ENCODE measurements around the gene MTIF2. TPM values are rescaled to one million over a fixed set of nuclear protein-coding genes. Genes with fewer than 3 reads are reported as not detected.
"Not testable (repeated sequence)": the region's sequence is repeated elsewhere in the genome, so short reads cannot be mapped to it uniquely, and the experiment has no call there.

Gene MTIF2
- total RNA-seq, 1 experiment from 2014 or later: 49.6 TPM

GRCh38 chr2:55228226-55228563 lies 40.8 kb downstream of the MTIF2 start:
- TF ChIP-seq, protein P1, sequence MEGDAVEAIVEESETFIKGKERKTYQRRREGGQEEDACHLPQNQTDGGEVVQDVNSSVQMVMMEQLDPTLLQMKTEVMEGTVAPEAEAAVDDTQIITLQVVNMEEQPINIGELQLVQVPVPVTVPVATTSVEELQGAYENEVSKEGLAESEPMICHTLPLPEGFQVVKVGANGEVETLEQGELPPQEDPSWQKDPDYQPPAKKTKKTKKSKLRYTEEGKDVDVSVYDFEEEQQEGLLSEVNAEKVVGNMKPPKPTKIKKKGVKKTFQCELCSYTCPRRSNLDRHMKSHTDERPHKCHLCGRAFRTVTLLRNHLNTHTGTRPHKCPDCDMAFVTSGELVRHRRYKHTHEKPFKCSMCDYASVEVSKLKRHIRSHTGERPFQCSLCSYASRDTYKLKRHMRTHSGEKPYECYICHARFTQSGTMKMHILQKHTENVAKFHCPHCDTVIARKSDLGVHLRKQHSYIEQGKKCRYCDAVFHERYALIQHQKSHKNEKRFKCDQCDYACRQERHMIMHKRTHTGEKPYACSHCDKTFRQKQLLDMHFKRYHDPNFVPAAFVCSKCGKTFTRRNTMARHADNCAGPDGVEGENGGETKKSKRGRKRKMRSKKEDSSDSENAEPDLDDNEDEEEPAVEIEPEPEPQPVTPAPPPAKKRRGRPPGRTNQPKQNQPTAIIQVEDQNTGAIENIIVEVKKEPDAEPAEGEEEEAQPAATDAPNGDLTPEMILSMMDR (conservative IDR thresholded peaks at IDR 0.05; ENCODE audit: low read depth, low read length): no peak
- TF ChIP-seq EZH2 (IDR thresholded peaks at IDR 0.05; ENCODE audit: low read length, unreplicated experiment) (no peak), EZH2phosphoT487 (IDR thresholded peaks at IDR 0.05; ENCODE audit: borderline replicate concordance, low read length) (no peak)
- ATAC-seq (no peak), DNase-seq (no peak)
- peaks cover 3% of the 10 kb centered on the region for H3K36me3 ChIP-seq (ENCODE audit: low read depth, low read length)
- no peak overlapping the region for H3K4me3 ChIP-seq (ENCODE audit: low read length)
- H3K4me2 ChIP-seq (ENCODE audit: low read length): no peak overlapping the region
- no peak overlapping the region for H2AFZ ChIP-seq (ENCODE audit: low read length)
- POLR2A ChIA-PET (ENCODE audit: unreplicated experiment): no interaction called here
- H3K27me3 ChIP-seq (ENCODE audit: low read length): no peaks in the 10 kb centered on the region
- peaks cover 41% of the 10 kb centered on the region for H3K79me2 ChIP-seq (ENCODE audit: low read length)
- no peaks in the 10 kb centered on the region for H3K9me2 ChIP-seq (replicated peaks; ENCODE audit: low read length)
- H3K9me3 ChIP-seq (ENCODE audit: low read length): no peaks in the 10 kb centered on the region
- H3K27ac ChIP-seq (ENCODE audit: low read length): no peak overlapping the region
- CTCF ChIA-PET: no interaction called here
- no peaks in the 10 kb centered on the region for H3F3A ChIP-seq (ENCODE audit: low read length, unreplicated experiment)
- BruUV-seq (replicated peaks): no TSS peak
- no peak overlapping the region for H3K9ac ChIP-seq (ENCODE audit: low read length)
- H3K4me1 ChIP-seq (ENCODE audit: insufficient read depth, low read length): peaks cover 9% of the 10 kb centered on the region; the same call in 1 of the 2 replicates
- peaks cover 3% of the 10 kb centered on the region for H4K20me1 ChIP-seq (ENCODE audit: low read length)
- intact Hi-C loops (cut with micrococcal nuclease): no loop called here

GRCh38 chr2:55227437-55228225 lies 41.4 kb downstream of the MTIF2 start:
- H3K9me2 ChIP-seq (replicated peaks; ENCODE audit: low read length); DNase-seq; CTCF ChIA-PET; H3K27ac ChIP-seq (ENCODE audit: low read length); ATAC-seq; H3K4me3 ChIP-seq (ENCODE audit: low read length); H3K27me3 ChIP-seq (ENCODE audit: low read length); H3K9ac ChIP-seq (ENCODE audit: low read length); H3K4me2 ChIP-seq (ENCODE audit: low read length); H2AFZ ChIP-seq (ENCODE audit: low read length); H3F3A ChIP-seq (ENCODE audit: low read length, unreplicated experiment); POLR2A ChIA-PET (ENCODE audit: unreplicated experiment); intact Hi-C loops (cut with micrococcal nuclease); H3K9me3 ChIP-seq (ENCODE audit: low read length); BruUV-seq (replicated peaks); H4K20me1 ChIP-seq (ENCODE audit: low read length); H3K36me3 ChIP-seq (ENCODE audit: low read depth, low read length): not testable (repeated sequence)
- peaks cover 13% of the 10 kb centered on the region for H3K4me1 ChIP-seq (ENCODE audit: insufficient read depth, low read length)
- H3K79me2 ChIP-seq (ENCODE audit: low read length): peaks cover 35% of the 10 kb centered on the region

- Histone ChIP-seq H3K27me3 (ENCODE audit: low read length) (no peaks in the 10 kb centered on the region), H3K9me3 (ENCODE audit: low read length) (no peaks in the 10 kb centered on the region), H3K9ac (ENCODE audit: low read length) (no peak overlapping the region), H3F3A (ENCODE audit: low read length, unreplicated experiment) (no peaks in the 10 kb centered on the region), H3K79me2 (ENCODE audit: low read length) (peaks cover 17% of the 10 kb centered on the region), H3K4me3 (ENCODE audit: low read length) (no peak overlapping the region), H4K20me1 (ENCODE audit: low read length) (no peaks in the 10 kb centered on the region), H3K4me1 (ENCODE audit: insufficient read depth, low read length) (peaks cover 5% of the 10 kb centered on the region; the same call in 1 of the 2 replicates), H2AFZ (ENCODE audit: low read length) (no peak overlapping the region), H3K27ac (ENCODE audit: low read length) (no peak overlapping the region), H3K9me2 (replicated peaks; ENCODE audit: low read length) (no peaks in the 10 kb centered on the region), H3K36me3 (ENCODE audit: low read depth, low read length) (no peaks in the 10 kb centered on the region), H3K4me2 (ENCODE audit: low read length) (no peak overlapping the region)
- TF ChIP-seq EZH2phosphoT487 (IDR thresholded peaks at IDR 0.05; ENCODE audit: borderline replicate concordance, low read length) (no peak), EZH2 (IDR thresholded peaks at IDR 0.05; ENCODE audit: low read length, unreplicated experiment) (no peak)
- TF ChIP-seq, protein P1 (conservative IDR thresholded peaks at IDR 0.05; ENCODE audit: low read depth, low read length): no peak
- no peak for ATAC-seq
- BruUV-seq (replicated peaks): no TSS peak
- ChIA-PET CTCF (no interaction called here), POLR2A (ENCODE audit: unreplicated experiment) (interaction anchor here (0.6 kb wide), 1 partner anchor 13 kb away, joined by 3 read pairs; no protein-coding TSS in a partner anchor)
- intact Hi-C loops (cut with micrococcal nuclease): no loop called here
- no peak for DNase-seq
These were observed 43.5 kb downstream of the MTIF2 start for GRCh38 chr2:55225481-55226020.
